NCI-H128 (cell line): ENCODE measurements around the gene C10orf143.

Experiments used
- DNase-seq: peaks from one replicate; lab custom pipeline; 2025; ENCODE audit not compliant: unreplicated experiment; lab: John Stamatoyannopoulos, UW

The C10orf143 gene

DNA sequence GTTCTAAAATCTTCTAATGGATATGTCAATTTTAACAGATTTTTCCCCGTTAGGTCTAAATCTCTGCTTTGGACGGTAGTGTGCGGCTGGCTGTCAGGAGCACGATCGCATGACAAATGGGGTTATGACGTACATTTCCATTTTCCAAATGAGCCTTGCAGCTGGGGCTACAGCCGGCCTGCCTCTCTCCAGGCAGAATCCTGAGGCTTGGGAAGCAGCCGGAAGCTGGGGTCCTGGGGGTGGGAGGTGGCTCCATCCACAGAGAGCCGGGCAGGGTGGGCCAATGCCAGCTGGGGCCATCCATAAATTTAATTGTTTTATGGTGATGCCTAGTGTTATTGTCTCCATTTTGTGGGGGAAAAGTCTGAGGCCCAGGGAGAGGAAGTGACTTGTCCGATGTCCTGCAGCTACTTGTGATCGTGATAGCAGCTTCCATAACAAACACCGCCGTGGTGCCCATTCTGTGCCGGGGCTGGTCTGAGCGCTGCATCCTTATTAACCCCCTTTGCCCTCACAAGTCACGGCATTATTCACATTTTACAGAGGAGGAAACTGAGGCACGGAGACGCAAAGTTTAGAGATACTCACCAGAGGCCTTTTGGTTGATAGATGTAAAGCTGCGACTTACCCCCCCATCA lies 93.5 kb downstream of the C10orf143 start:
- no peak for DNase-seq

DNA sequence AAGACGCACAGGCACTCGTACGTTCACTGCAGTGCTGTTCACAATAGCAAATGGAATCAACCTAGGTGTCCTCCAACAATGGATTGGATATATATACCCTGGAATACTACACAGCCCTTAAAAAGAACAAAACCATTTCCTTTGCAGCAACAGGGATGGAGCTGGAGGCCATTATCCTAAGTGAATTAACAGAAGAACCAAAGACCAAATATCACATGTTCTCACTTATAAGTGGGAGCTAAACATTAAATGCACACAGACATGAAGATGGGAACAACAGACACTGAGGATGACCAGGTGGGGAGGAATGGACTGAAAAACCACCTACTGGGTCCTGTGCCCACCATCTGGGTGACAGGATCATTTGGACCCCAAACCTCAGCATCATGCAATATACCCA lies 94.5 kb downstream of the C10orf143 start:
- no peak for DNase-seq

DNA sequence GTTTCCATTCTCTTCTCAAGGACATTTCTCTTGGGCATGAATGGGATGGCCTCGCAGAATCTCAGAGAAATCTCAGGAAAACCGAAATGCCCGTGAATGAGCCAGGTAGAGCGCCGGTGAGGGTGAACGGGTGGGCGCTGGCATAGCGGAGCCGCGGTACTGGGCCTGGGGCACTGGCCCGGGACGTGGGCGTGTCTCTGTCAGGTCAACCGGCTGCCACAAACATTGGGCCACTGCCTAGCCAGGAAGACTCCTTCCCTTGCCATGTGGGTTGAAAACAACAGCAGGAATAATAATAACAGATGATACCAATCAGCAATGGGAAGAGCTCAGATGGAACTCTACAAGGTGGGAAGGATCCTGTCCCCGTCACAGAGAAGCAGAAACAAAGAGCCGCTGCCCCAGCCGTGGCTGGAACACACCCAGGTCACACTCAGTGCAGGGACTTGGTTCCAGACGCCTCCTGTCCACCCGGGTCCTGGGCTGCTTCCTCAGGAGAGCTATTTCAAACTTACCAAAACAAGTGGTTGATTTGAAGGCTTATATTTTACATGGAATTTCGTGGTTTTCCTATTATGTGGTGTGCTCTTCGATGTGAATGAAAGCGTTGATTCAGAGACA lies 95.4 kb downstream of the C10orf143 start:
- DNase-seq = no peak

DNA sequence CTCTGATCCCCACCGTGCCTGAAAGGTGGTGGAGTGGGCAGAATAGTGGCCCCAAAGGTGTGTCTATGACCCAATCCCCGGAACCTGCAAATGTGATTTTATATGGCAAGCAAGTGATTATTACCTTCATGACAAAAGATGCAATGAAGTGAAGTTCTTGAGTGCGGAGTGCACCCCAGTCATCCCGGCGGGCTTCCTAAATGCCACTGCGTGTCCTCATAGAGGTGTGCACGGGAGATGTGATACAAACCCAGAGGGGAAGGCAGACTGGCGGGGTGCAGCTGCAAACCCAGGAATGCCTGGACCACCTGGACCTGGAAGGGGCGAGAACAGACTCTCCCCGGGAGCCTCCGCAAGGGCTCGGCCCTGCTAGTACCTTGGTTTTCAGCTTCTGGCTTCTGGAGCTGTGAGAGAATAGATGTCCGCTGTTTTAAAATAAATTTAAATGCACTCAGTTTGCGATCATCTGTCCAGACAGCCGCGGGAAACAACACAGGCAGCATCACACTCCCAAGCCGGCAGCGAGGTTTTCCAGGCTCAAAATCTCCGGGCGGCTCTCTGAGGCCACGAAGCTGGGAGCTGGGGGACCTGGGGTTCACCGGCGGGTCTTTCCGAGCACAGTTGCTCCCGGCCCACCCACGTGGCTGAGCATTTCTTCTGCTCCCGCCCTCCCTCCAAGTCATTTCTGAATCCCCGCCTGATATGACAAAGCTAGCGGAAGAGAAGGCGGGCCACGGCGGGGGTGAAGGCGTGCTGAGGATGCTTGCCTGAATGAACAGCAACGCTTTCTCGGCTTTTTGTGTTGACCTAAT lies 96.2 kb downstream of the C10orf143 start:
- no peak for DNase-seq
